Activated CD4-positive, alpha-beta T cell treated with anti-CD3 and anti-CD28 coated beads, Interleukin-2, amount 50 U/mL, for 16 hours (primary cell): ENCODE measurements around the gene ARHGEF28.

Experiments used
- DNase-seq: peaks from one replicate; pipeline ENCODE4 v3.0.0-alpha.2; 2020

Gene ARHGEF28

DNA sequence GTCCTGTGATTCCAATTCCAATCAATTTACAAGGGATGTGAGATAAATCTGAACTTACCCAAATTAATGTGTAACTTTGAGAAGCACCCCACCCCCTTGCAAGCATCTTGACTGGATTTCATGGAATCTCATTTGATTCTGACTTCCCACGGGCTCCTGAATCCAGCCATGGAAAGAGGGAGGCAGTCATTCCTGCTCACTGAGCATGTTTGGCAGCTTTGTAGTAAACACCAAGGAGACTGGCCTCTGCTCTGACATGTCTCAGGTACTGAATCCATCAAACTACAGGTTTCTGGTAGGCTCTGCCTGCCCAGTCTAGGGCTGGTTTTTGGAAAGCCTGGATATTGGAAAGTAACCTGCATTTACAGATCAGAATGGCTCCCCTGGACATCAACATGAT, 357.6 kb downstream of the ARHGEF28 start:
- no peak for DNase-seq

DNA sequence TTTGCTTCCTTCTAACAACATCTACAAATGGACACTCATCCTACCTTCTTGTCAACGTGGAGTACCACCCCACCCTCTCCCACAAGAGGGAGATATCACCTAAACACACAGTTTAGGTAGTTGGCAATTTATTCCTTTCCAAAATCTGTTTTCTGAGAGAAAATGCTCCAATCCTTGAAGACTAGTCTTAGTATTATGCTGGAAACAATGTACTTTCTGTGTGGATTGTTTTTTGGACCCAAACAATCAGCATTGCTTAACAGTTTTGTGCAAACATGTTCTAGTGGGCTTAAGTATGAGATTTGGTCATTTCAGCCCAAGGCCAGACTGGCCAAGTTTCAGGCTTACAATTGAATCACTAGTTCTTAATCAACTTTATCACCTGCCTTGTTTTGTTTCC, 359.1 kb downstream of the ARHGEF28 start:
- no peak for DNase-seq

DNA sequence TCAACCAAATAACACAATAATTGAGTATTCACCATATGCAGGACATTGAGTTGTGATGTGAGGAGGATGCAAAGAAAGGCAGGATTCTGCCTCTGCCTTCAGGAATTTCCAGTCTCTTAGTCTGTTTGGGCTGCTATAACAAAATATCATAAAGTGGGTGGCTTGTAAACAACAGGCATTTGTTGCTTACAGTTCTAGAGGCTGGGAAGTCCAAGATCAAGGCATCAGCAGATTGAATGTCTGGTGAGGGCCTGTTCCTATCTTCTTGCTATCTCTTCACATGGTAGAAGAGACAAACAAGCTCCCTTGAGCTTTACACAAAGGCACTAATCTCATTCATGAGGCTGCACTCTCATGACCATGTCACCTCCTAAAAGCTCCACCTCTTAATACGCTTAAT, 360.7 kb downstream of the ARHGEF28 start:
- no peak for DNase-seq

DNA sequence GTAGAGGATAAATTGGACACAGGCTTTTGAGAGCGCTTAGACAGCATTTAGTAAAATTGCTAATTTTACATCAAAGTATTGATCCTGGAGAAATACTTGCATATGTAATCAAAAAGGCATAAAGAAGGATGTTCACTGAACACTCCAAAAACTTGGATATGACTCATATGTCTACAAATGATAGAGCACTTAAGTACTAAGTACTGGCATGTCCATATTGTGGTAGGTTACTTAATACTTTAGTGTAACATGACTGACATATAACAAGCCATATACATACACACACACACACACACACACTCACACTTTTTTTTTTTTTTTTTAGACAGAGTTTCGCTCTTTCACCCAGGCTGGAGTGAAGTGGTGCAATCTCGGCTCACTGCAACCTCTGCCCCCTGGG, 361.9 kb downstream of the ARHGEF28 start:
- no peak for DNase-seq

DNA sequence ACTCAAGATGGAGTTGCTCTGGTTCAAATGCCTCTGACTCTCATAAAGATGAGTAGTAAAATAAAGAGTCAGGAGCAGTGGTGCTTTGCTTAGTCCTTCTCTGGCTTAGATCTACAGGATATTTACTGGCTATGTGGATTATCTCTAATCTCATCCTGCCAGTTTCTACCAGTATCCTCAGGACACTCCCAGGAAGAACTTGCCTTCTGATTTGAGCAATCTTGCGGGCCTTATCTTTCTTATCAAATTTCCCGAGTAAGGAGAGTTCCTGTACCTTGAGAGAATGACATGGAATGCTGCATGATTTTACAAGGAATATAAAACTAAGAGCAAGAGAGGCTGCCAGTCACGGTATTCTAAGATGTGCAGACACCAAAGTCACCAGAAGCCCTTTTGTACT, 364.0 kb downstream of the ARHGEF28 start:
- DNase-seq = no peak
